OCI-LY3 (cell line): ENCODE results near the gene PRKG2.

Experiments
- CTCF ChIP-seq: fragments of 200-600, 300-600 bp; sonication (generic); IDR thresholded peaks from 2 replicates; pipeline ENCODE4 v1.5.1; 2014; ENCODE audit warnings: antibody characterized with exemption, low read length, low read depth
- EZH2phosphoT487 ChIP-seq: fragments of 200-600 bp; shearing (Covaris generic); IDR thresholded peaks from 2 replicates; pipeline ENCODE4 v1.6.1; 2018; ENCODE audit warnings: antibody characterized with exemption, mixed run types, low read depth

- no peak for TF ChIP-seq CTCF
- TF ChIP-seq EZH2phosphoT487: no peak
Observed at GRCh38 chr4:81096566-81096965, 118.5 kb downstream of the PRKG2 start.
